DND-41 (cell line): ENCODE data around the gene CDC45.

ENCODE experiments used
- CTCF ChIP-seq: IDR thresholded peaks from 2 replicates; pipeline ENCODE4 v1.5.1; 2012; ENCODE audit warnings: borderline replicate concordance, low read length, moderate library complexity, mild to moderate bottlenecking; ENCODE audit not compliant: poor library complexity, severe bottlenecking; ENCODE audit errors: extremely low read depth
- EZH2 ChIP-seq: IDR thresholded peaks from 3 replicates; pipeline ENCODE4 v1.6.1; 2012; ENCODE audit warnings: borderline replicate concordance, low read depth, mild to moderate bottlenecking, moderate library complexity, low read length, inconsistent platforms; ENCODE audit not compliant: severe bottlenecking

- TF ChIP-seq CTCF, result no peak
- TF ChIP-seq EZH2, result no peak
These were observed 27.8 kb downstream of the CDC45 start for GRCh38 chr22:19507534-19507861.
